GM12878 (cell line): Measurements from ENCODE around the gene PXMP2. TPM values are rescaled to one million over a fixed set of nuclear protein-coding genes. Genes with fewer than 3 reads are reported as not detected.

Experiments used
- ATAC-seq: fragments of 200-7000 bp; cut with Tn5 transposase; 3 replicates; pipeline ENCODE4 v1.9.1; 2020; ENCODE audit warnings: mild to moderate bottlenecking, moderate library complexity
- BruUV-seq: library from RNA; stranded (reverse); fragments of 400-500 nt; replicated peaks from 2 replicates; lab custom pipeline; 2021; lab: Mats Ljungman, UMichigan
- CTCF ChIA-PET: fragments of 300-600 bp; sonication (Branson Sonifier 250); formaldehyde crosslinking; extraction: SDS; loops from one replicate; lab custom pipeline; 2021; ENCODE audit warnings: inconsistent platforms; lab: Yijun Ruan, JAX
- POLR2A ChIA-PET: fragments of 350-600 bp; formaldehyde crosslinking; extraction: SDS; loops from one replicate; lab custom pipeline; 2021; ENCODE audit warnings: inconsistent platforms; lab: Charles Lee
- RAD21 ChIA-PET: fragments of 300-600 bp; sonication (Branson Sonifier 250); formaldehyde crosslinking; loops from one replicate; lab custom pipeline; 2023; ENCODE audit warnings: antibody characterized with exemption; ENCODE audit not compliant: unreplicated experiment; lab: Charles Lee
- SMC1A ChIA-PET: fragments of 300-600 bp; sonication (Branson Sonifier 250); formaldehyde crosslinking; loops from one replicate; lab custom pipeline; 2023; ENCODE audit not compliant: unreplicated experiment, uncharacterized antibody; lab: Charles Lee
- DNase-seq: peaks from one replicate; pipeline ENCODE4 v3.0.0-alpha.2; 2011; ENCODE audit warnings: low read depth, low spot score
- FAIRE-seq: peaks from 3 replicates; lab custom pipeline; 2011; peaks lifted over from hg19 to GRCh38; lab: Jason Lieb, UNC
- H2AFZ ChIP-seq: 2 replicates; pipeline ENCODE4 v1.6.0; 2011; ENCODE audit warnings: low read depth, low read length, control low read depth; ENCODE audit not compliant: control insufficient read depth
- H3K27ac ChIP-seq: 2 replicates; pipeline ENCODE4 v1.5.1; 2011; ENCODE audit warnings: control low read depth; ENCODE audit not compliant: control insufficient read depth, insufficient read depth
- H3K27me3 ChIP-seq, 2 experiments: replicated peaks in 1 of 2; 2 replicates each; pipeline versions ENCODE4 v1.6.0 to v1.6.1; 2011; ENCODE audit warnings: low read length in 1 of 2; ENCODE audit not compliant: control insufficient read depth in 2 of 2, insufficient read depth in 2 of 2
- H3K36me3 ChIP-seq, 2 experiments: 2 replicates each; pipeline ENCODE4 v1.5.1; 2011; ENCODE audit warnings: low read length in 1 of 2; ENCODE audit not compliant: control insufficient read depth in 2 of 2, insufficient read depth in 2 of 2
- H3K4me1 ChIP-seq: 2 replicates; pipeline ENCODE4 v1.6.1; 2011; ENCODE audit warnings: mild to moderate bottlenecking, low read length, moderate library complexity, mixed read lengths; ENCODE audit not compliant: control insufficient read depth, insufficient read depth
- H3K4me2 ChIP-seq: 2 replicates; pipeline ENCODE4 v1.6.0; 2011; ENCODE audit warnings: control low read depth; ENCODE audit not compliant: control insufficient read depth, insufficient read depth
- H3K4me3 ChIP-seq: fragments of 200-600 bp; sonication (generic); 2 replicates; pipeline ENCODE4 v1.5.1; 2016
- H3K79me2 ChIP-seq: 2 replicates; pipeline ENCODE4 v1.6.0; 2011; ENCODE audit warnings: low read length; ENCODE audit not compliant: control insufficient read depth, insufficient read depth
- H3K9ac ChIP-seq: 2 replicates; pipeline ENCODE4 v1.8.0; 2011; ENCODE audit warnings: low read length, control low read depth, mixed read lengths; ENCODE audit not compliant: control insufficient read depth, insufficient read depth
- H3K9me3 ChIP-seq: replicated peaks from 3 replicates; pipeline ENCODE4 v1.5.1; 2011; ENCODE audit warnings: mild to moderate bottlenecking, low read length; ENCODE audit not compliant: control insufficient read depth, insufficient read depth
- H4K20me1 ChIP-seq: 2 replicates; pipeline ENCODE4 v1.6.0; 2011; ENCODE audit not compliant: control insufficient read depth, insufficient read depth
- BCL3 ChIP-seq: IDR thresholded peaks from 2 replicates; pipeline ENCODE4 v1.6.1; 2011; ENCODE audit warnings: borderline replicate concordance, low read depth, mild to moderate bottlenecking, moderate library complexity, low read length; ENCODE audit not compliant: insufficient read depth, poor library complexity, severe bottlenecking
- CBFB ChIP-seq: IDR thresholded peaks from 2 replicates; pipeline ENCODE4 v1.6.1; 2016; ENCODE audit warnings: antibody characterized with exemption, low read depth
- HDGF ChIP-seq: fragments of 450-650 bp; IDR thresholded peaks from 2 replicates; pipeline ENCODE4 v1.6.1; 2016; ENCODE audit warnings: antibody characterized with exemption
- IKZF2 ChIP-seq, 2 experiments: fragments of 450-650 bp; IDR thresholded peaks; 2 replicates each; pipeline ENCODE4 v1.6.1; 2017; ENCODE audit warnings: mild to moderate bottlenecking in 2 of 2, moderate library complexity in 2 of 2
- MEF2A ChIP-seq: IDR thresholded peaks from 2 replicates; pipeline ENCODE4 v1.6.1; 2011; ENCODE audit warnings: low read depth, mild to moderate bottlenecking, low read length, moderate library complexity; ENCODE audit not compliant: insufficient read depth
- NFIC ChIP-seq: IDR thresholded peaks from 2 replicates; pipeline ENCODE4 v1.6.1; 2012; ENCODE audit warnings: low read depth, mild to moderate bottlenecking, inconsistent platforms, low read length, moderate library complexity
- NFXL1 ChIP-seq: fragments of 450-650 bp; IDR thresholded peaks from 2 replicates; pipeline ENCODE4 v1.6.1; 2017; ENCODE audit warnings: antibody characterized with exemption, mild to moderate bottlenecking, borderline replicate concordance
- RELB ChIP-seq: fragments of 450-650 bp; IDR thresholded peaks from 2 replicates; pipeline ENCODE4 v1.6.1; 2017; ENCODE audit warnings: low read depth, mild to moderate bottlenecking, moderate library complexity
- SMC3 ChIP-seq: IDR thresholded peaks from 2 replicates; pipeline ENCODE4 v1.6.1; 2011; ENCODE audit warnings: low read length, improper control_type of control experiment, borderline replicate concordance
- SUZ12 ChIP-seq: fragments of 200-600 bp; sonication (generic); IDR thresholded peaks from one replicate; pipeline ENCODE4 v1.6.1; 2018; ENCODE audit warnings: antibody characterized with exemption, mild to moderate bottlenecking; ENCODE audit not compliant: unreplicated experiment
- ZNF622 ChIP-seq: fragments of 450-650 bp; IDR thresholded peaks from 2 replicates; pipeline ENCODE4 v1.6.1; 2017; ENCODE audit warnings: mild to moderate bottlenecking, inconsistent platforms
- WGBS: methylation state at CpG from one replicate; pipeline ENCODE4 v1.1.6; 2016; ENCODE audit warnings: low lambda C conversion rate; ENCODE audit not compliant: insufficient replicate concordance, insufficient coverage; ENCODE audit errors: missing lambda C conversion rate; 5-methylcytosine and 5-hydroxymethylcytosine counted together
- in situ Hi-C: fragments of 300-500 bp; cut with MboI; formaldehyde crosslinking; loops from 9 replicates; pipeline ENCODE4 v1.14.3; 2018; ENCODE audit warnings: mixed read lengths
- intact Hi-C: fragments of 100-400 bp; cut with micrococcal nuclease; formaldehyde crosslinking; loops from one replicate; pipeline ENCODE4 v1.14.2; 2022; ENCODE audit not compliant: unreplicated experiment
- polyA plus RNA-seq, 11 experiments: library from polyadenylated mRNA; depleted of rRNA in 4 of 11; unstranded in 6 of 11; stranded (reverse) in 5 of 11; fragments of >200 nt; fragmentation: Nextera tagmentation in 4 of 11; fragmentation: Illumina TruSeq in 1 of 11; extraction: Ambion mirVana in 4 of 11; extraction: Trizol in 1 of 11; gene quantifications; 1 replicate in 1 of 11; 2 replicates in 10 of 11; pipeline versions ENCODE4 v1.2.1 to v1.2.3, GENCODE V29; 2011 to 2016; ENCODE audit warnings: inconsistent platforms in 2 of 11, missing spikeins in 2 of 11, low read depth in 1 of 11
- total RNA-seq, 4 experiments: library from RNA; depleted of rRNA in 3 of 4; stranded (reverse); fragments of >200 nt in 3 of 4; fragmentation: Illumina TruSeq in 1 of 4; extraction: Trizol in 1 of 4; gene quantifications; 2 replicates each; pipeline versions ENCODE4 v1.2.1 to v1.2.3, GENCODE V29; 2013 to 2021

Gene PXMP2
- total and polyA plus RNA-seq, 10 of the 15 experiments (the other 5 are each of a cell fraction or from before 2014, with no cell fraction given), result 4.0 to 97.8 (median 42.0) TPM

GRCh38 chr12:132668191-132669088 is 18.9 kb upstream of the PXMP2 start:
- POLR2A ChIA-PET, result no interaction called here
- Histone ChIP-seq H2AFZ (no peak overlapping the region), H3K4me3 (no peak overlapping the region), H3K27ac (no peak overlapping the region), H3K4me1 (no peaks in the 10 kb centered on the region), H3K9me3 (no peaks in the 10 kb centered on the region), H3K9ac (no peak overlapping the region), H3K79me2 (no peaks in the 10 kb centered on the region), H3K27me3 (no peaks in the 10 kb centered on the region), H4K20me1 (no peaks in the 10 kb centered on the region), H3K36me3 (peaks cover 24 to 45% of the 10 kb centered on the region in 2 experiments), H3K4me2 (no peak overlapping the region)
- ATAC-seq, result no peak
- RAD21 ChIA-PET, result no interaction called here
- BruUV-seq, result no TSS peak
- no peak for FAIRE-seq
- WGBS, result 92% methylated on average over 30 of the region's 30 CpGs
- SMC1A ChIA-PET, result no interaction called here
- in situ Hi-C loops, result no loop called here
- TF ChIP-seq IKZF2 (IDR thresholded peaks at IDR 0.05), result no peak
- no peak for TF ChIP-seq BCL3
- no peak for TF ChIP-seq MEF2A
- TF ChIP-seq CBFB, result no peak
- no peak for TF ChIP-seq RELB
- no peak for TF ChIP-seq SUZ12
- TF ChIP-seq NFXL1, result no peak
- no peak for TF ChIP-seq HDGF
- no peak for TF ChIP-seq ZNF622
- TF ChIP-seq NFIC, result no peak
- TF ChIP-seq SMC3, result no peak
- no peak for DNase-seq
- intact Hi-C loops, result no loop called here
- CTCF ChIA-PET, result no interaction called here
